Gastrocnemius medialis (tissue), 4 donors: ENCODE data around the gene SPRR2G. TPM values are rescaled to one million over a fixed set of nuclear protein-coding genes. Genes with fewer than 3 reads are reported as not detected.
"Not testable (repeated sequence)": the region's sequence is repeated elsewhere in the genome, so short reads cannot be mapped to it uniquely, and the experiment has no call there.

Experiments
- ATAC-seq, 2 donors: fragments of 150-250 bp; one replicate each; pipeline ENCODE4 v1.9.1; 2016
- DNase-seq, 2 donors: peaks; one replicate each; pipeline ENCODE4 v3.0.0-alpha.2; 2019
- H3K27ac ChIP-seq, 4 donors: fragments of 200-600 bp; sonication (generic); 1 replicate in 1 of 4; 2 replicates in 3 of 4; pipeline ENCODE4 v1.5.1; 2016 to 2018; ENCODE audit warnings: mild to moderate bottlenecking in 2 of 4, moderate library complexity in 1 of 4
- H3K27me3 ChIP-seq, 3 donors: fragments of 200-600 bp; sonication (generic) in 2 of 3; 1 replicate in 1 of 3; 2 replicates in 2 of 3; pipeline versions ENCODE4 v1.5.1 to v1.6.0; 2016 to 2019; ENCODE audit warnings: mild to moderate bottlenecking in 1 of 3, moderate library complexity in 1 of 3
- H3K36me3 ChIP-seq, 2 donors: fragments of 200-600 bp; sonication (generic) in 1 of 2; one replicate each; pipeline ENCODE4 v1.5.1; 2017 to 2018
- H3K4me1 ChIP-seq, 2 donors: fragments of 200-600 bp; sonication (generic) in 1 of 2; one replicate each; pipeline ENCODE4 v1.5.1; 2016 to 2017; ENCODE audit warnings: mild to moderate bottlenecking in 2 of 2
- H3K4me3 ChIP-seq, 4 donors: fragments of 200-600 bp; sonication (generic) in 3 of 4; 1 replicate in 1 of 4; 2 replicates in 3 of 4; pipeline ENCODE4 v1.5.1; 2016 to 2019; ENCODE audit warnings: mild to moderate bottlenecking in 2 of 4
- H3K9me3 ChIP-seq, 3 donors: fragments of 200-600 bp; sonication (generic) in 2 of 3; 1 replicate in 1 of 3; 2 replicates in 2 of 3; pipeline ENCODE4 v1.5.1; 2016 to 2019
- CTCF ChIP-seq, 5 experiments: fragments of 450-650 bp in 3 of 5; fragments of 200-600 bp in 2 of 5; sonication (generic) in 2 of 5; IDR thresholded peaks in 4 of 5; conservative IDR thresholded peaks in 1 of 5; 1 replicate in 4 of 5; 2 replicates in 1 of 5; pipeline ENCODE4 v1.5.1; 2016 to 2019; ENCODE audit warnings: antibody characterized with exemption in 5 of 5, mild to moderate bottlenecking in 3 of 5, moderate library complexity in 3 of 5
- POLR2A ChIP-seq, 2 donors: fragments of 450-650 bp; IDR thresholded peaks; one replicate each; pipeline ENCODE4 v1.6.1; 2017; ENCODE audit warnings: antibody characterized with exemption in 2 of 2, mild to moderate bottlenecking in 2 of 2, moderate library complexity in 2 of 2
- in situ Hi-C, 4 donors: fragments of 200-750 bp; cut with MboI; loops; one replicate each; pipeline versions ENCODE4 v1.15.0 to v1.8.0; 2017; ENCODE audit warnings: low sequenced_read_pairs in 4 of 4
- intact Hi-C: fragments of 100-400 bp; cut with DNase I; formaldehyde crosslinking; loops from one replicate; pipeline ENCODE4 v1.15.1; 2023; ENCODE audit warnings: low total_unique reads
- total RNA-seq, 4 donors: library from RNA; depleted of rRNA; stranded (reverse); fragments of >200 nt; gene quantifications; one replicate each; pipeline versions ENCODE4 v1.1.0 to v1.2.3, GENCODE V29; 2016

The SPRR2G gene
- total RNA-seq, 4 donors from 2014 or later: not detected

GRCh38 chr1:153127296-153127695 is 23.4 kb downstream of the SPRR2G start:
- in situ Hi-C loops (no loop called here), intact Hi-C loops (no loop called here)
- Histone ChIP-seq H3K36me3 (no peaks in the 10 kb centered on the region), H3K4me3 (no peak overlapping the region), H3K4me1 (no peaks in the 10 kb centered on the region), H3K27me3 (peaks cover 0 to 3% (median 0%) of the 10 kb centered on the region in 3 donors), H3K9me3 (no peaks in the 10 kb centered on the region), H3K27ac (no peak overlapping the region)
- TF ChIP-seq CTCF (IDR thresholded peaks at IDR 0.05 in 4 of 5, conservative IDR thresholded peaks at IDR 0.05 in 1 of 5) (no peak), POLR2A (IDR thresholded peaks at IDR 0.05) (no peak)
- ATAC-seq: no peak
- DNase-seq: no peak

- TF ChIP-seq POLR2A (IDR thresholded peaks at IDR 0.05) (no peak), CTCF (IDR thresholded peaks at IDR 0.05 in 4 of 5, conservative IDR thresholded peaks at IDR 0.05 in 1 of 5) (no peak)
- in situ Hi-C loops: no loop called here
- ATAC-seq (no peak), DNase-seq (no peak)
- Histone ChIP-seq H3K9me3 (no peaks in the 10 kb centered on the region), H3K27me3 (no peaks in the 10 kb centered on the region), H3K27ac (no peak overlapping the region), H3K4me1 (no peaks in the 10 kb centered on the region), H3K36me3 (no peaks in the 10 kb centered on the region), H3K4me3 (no peak overlapping the region)
- intact Hi-C loops: no loop called here
Observed at GRCh38 chr1:153125536-153125935, 25.2 kb downstream of the SPRR2G start.

GRCh38 chr1:153123793-153124192 is 26.9 kb downstream of the SPRR2G start:
- DNase-seq, ATAC-seq, H3K27ac ChIP-seq, intact Hi-C loops, in situ Hi-C loops, H3K9me3 ChIP-seq, H3K4me1 ChIP-seq, H3K27me3 ChIP-seq, H3K36me3 ChIP-seq, H3K4me3 ChIP-seq: not testable (repeated sequence)

- intact Hi-C loops: no loop called here
- H3K27ac ChIP-seq: no peak overlapping the region
- no peaks in the 10 kb centered on the region for H3K27me3 ChIP-seq
- ATAC-seq (no peak), DNase-seq (no peak)
- H3K4me3 ChIP-seq: no peak overlapping the region
- in situ Hi-C loops: no loop called here
- H3K36me3 ChIP-seq: no peaks in the 10 kb centered on the region
- H3K9me3 ChIP-seq: no peaks in the 10 kb centered on the region
- no peak for TF ChIP-seq CTCF (IDR thresholded peaks at IDR 0.05 in 4 of 5, conservative IDR thresholded peaks at IDR 0.05 in 1 of 5)
- no peak for TF ChIP-seq POLR2A (IDR thresholded peaks at IDR 0.05)
- H3K4me1 ChIP-seq: no peaks in the 10 kb centered on the region
Observed at GRCh38 chr1:153122831-153123421, 27.8 kb downstream of the SPRR2G start.

- no peak overlapping the region for H3K4me3 ChIP-seq
- no peak for DNase-seq
- no peak for ATAC-seq
- H3K9me3 ChIP-seq: no peaks in the 10 kb centered on the region
- no peaks in the 10 kb centered on the region for H3K27me3 ChIP-seq
- intact Hi-C loops: no loop called here
- TF ChIP-seq POLR2A (IDR thresholded peaks at IDR 0.05) (no peak), CTCF (IDR thresholded peaks at IDR 0.05 in 4 of 5, conservative IDR thresholded peaks at IDR 0.05 in 1 of 5) (no peak)
- H3K27ac ChIP-seq: no peak overlapping the region
- in situ Hi-C loops: no loop called here
- no peaks in the 10 kb centered on the region for H3K36me3 ChIP-seq
- no peaks in the 10 kb centered on the region for H3K4me1 ChIP-seq
Observed at GRCh38 chr1:153120945-153121344, 29.7 kb downstream of the SPRR2G start.
